Hematopoietic multipotent progenitor cell treated with erythropoietin and hydrocortisone succinate and interleukin-3 and kit ligand, for 17 days (in vitro differentiated cells): ENCODE data around the gene ATPAF1.
"Not testable (repeated sequence)": the region's sequence is repeated elsewhere in the genome, so short reads cannot be mapped to it uniquely, and the experiment has no call there.

ENCODE experiments used
- DNase-seq: peaks from one replicate; pipeline ENCODE4 v3.0.0-alpha.2; 2015; ENCODE audit warnings: low spot score

ATPAF1 gene

DNA sequence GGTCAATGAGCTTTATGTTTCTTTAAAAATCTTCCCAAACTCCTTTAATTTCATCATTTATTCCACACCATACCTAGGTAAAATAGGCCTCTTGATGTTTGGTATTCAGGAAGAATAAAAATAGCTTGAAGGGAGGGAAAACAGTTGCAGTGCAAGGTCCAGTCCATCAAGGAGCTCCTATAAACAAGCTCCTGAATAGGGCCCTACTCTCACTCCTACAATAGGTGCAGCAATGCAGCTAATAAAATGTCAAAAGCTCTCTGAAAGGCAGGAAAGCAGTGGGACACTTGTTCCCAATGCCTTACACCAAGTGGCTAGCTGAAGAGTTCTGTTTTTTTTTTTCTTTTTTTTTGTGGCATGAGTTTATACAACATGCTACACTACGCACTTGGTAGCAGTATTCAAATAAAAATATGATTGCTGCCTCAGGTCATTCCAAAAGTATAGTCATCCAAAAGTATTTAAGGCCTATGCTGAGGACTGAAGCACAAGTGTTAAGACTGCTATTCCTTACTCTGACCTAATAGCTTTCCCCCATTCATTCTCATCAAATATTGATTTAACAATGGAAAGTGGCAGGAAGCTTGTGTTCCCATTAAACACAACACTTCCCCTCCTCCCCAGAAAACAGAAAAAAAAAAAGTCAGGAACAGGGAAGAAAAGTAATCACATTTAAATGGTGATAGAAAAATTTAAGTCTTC lies 13.3 kb upstream of the ATPAF1 start:
- DNase-seq: no peak

DNA sequence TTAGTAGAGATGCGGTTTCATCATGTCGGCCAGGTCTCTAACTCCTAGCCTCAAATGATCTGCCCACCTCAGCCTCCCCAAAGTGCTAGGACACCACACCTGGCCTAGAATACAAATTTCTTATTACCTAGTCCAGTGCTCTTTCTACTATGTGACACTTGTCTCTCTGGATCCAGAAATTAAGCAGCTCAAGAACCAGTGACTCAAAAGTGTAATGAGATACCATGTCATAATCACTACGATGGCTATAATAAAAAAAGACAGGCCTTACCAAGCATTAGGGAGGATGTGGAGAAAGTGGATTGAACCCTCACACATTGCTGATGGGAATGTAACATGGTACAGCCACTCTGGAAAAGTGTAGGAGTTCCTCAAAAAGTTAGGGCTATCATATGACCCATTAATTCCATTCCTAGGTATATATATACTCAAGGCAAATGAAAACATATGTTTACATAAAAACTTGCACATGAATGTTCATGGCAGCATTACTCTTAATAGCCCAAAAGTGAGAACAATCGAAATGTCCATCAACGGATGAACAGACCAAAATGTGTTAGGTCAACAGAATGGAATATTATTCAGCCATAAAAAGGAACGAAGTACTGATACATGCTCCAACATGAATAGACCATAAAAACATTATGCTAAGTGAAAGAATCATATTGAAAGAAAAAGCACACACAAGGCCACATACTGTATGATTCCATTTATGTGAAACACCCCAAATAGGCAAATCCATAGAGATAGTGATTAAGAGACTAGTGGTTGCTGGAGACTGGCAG lies 11.8 kb upstream of the ATPAF1 start:
- DNase-seq: no peak

DNA sequence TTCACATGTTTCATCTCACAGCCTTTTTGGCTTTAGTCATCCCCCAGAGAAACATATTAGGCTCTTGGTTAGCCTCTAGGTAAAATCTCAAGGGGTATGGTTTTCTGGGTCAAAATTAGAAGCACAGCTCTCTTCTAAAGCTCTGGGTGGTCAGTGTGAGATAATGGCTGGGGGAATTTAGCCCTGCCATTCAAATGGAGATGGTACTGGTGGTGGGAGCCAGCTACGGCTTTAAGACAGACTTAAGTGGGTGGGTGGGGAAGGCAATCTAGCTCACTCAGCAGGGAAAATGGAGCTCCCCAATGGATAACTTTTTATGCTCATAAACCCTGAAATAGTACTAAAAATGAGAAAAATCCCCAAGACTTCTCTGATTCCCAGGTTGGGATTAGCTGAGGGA lies 9.2 kb upstream of the ATPAF1 start:
- no peak for DNase-seq

DNA sequence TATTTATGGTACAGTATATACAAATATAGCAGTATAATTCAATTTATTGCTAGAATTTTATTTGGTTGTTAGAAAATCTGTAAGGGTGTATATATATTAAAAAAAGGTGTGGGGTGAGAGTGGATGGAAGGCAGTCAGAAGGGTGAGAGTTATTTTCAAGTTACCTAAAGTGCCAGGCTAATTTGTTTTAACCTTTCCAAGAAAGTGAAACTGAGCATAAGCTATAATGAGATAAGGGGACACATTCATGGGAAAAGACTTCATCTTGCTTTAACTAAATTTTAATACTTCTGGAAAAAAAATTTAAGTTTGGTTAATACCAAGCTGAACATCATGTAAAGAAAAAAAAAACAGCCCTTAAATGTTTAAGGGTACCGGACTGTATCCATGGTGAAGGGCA lies 8.4 kb upstream of the ATPAF1 start:
- peak; percentile 44 for DNase-seq

DNA sequence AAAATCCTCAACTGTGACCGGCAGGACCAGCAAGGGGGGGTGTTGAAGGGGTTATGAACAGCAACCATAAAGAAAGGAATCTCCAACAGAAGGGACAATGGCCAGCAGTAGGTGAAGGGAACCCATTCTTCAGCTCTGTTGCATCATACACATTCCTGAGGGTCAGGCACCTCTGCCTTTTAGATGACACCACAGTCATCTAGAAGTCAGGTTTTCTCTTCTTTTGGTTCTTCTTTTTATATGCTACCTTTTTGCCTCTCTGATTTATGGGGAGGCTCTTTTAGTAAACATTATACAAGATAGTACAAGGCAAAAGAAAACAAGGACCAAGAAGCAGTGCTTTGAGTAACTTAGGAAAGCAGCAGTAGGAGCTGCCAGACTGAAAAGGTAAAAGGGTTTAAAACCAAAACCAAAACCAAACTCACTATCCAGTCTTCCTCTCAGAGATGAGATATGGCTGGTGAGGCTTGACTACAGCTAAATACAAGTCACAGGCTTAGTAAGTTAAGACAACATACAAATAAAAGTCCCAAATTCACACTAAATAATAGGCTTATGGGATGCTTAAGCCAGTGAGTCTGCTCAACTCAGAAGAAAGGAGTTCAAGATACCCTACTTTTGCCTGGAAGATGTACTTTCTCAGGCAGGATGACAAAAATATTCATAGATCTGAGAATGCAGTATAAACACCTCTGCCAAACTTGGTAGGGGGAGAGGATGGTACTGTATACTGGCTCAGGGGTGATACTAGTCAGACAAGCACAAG lies 7.6 kb upstream of the ATPAF1 start:
- DNase-seq: peak; percentile 82

- DNase-seq: peak; percentile 84
Measured at GRCh38 chr1:46673749-46674182, 5.6 kb upstream of the ATPAF1 start.

GRCh38 chr1:46672696-46673095 lies 4.5 kb upstream of the ATPAF1 start:
- DNase-seq: no peak

DNA sequence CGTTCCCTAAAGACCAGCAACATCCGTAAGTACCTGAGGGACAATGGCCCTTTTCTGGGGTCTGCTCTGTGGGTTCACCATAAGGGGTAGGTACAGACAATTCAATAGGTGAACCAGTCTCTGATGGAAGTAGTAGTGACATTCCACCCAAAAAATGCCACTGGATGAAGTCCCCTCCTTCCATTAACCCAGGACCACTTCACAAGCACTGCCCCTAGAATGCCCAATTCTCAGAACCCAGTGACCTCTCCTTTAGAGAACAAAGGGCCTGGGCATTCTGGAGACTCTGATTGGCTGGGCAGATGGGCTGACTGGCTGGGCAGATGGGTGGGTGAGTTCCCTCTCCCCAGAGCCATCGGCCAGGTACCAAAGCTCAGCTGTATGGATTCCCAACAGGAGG lies 3.4 kb upstream of the ATPAF1 start, which contains the start of gene TEX38:
Gene TEX38 (plus strand): TSS at position 301 of the 400 bp plus-strand sequence. CDS start 81 bp downstream, at position 382.
- DNase-seq: no peak

- DNase-seq: peak; percentile 60
Measured at GRCh38 chr1:46670134-46670533, 2.0 kb upstream of the ATPAF1 start.

DNA sequence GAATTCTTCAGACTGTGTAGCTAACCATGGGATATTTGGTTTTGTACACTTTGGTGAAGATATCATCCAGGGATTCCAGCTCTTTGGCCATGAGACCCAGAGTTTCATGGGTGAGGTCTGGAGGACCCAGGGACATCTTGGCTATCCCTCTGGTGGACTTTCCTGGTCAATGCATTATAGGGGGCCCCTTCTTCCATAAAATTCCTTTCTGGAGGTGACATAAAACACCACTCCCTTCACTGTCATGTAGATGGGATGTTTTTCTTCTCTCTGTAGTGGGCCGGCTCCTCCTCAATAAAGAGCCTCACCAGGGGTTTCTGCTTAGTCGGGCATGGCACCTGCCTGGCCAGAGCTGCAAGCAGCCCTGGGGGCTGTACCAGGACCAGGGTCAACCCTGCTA lies 2.2 kb downstream of the ATPAF1 start:
- DNase-seq: no peak

GRCh38 chr1:46662919-46663318 lies 5.2 kb downstream of the ATPAF1 start:
- DNase-seq: not testable (repeated sequence)

GRCh38 chr1:46660116-46660515 lies 8.0 kb downstream of the ATPAF1 start:
- DNase-seq: not testable (repeated sequence)

- DNase-seq: no peak
Measured at GRCh38 chr1:46659307-46659870, 8.8 kb downstream of the ATPAF1 start.

GRCh38 chr1:46657775-46658174 lies 10.4 kb downstream of the ATPAF1 start:
- no peak for DNase-seq

GRCh38 chr1:46656643-46657042 lies 11.5 kb downstream of the ATPAF1 start:
- no peak for DNase-seq

- no peak for DNase-seq
Measured at GRCh38 chr1:46655848-46656247, 12.3 kb downstream of the ATPAF1 start.

DNA sequence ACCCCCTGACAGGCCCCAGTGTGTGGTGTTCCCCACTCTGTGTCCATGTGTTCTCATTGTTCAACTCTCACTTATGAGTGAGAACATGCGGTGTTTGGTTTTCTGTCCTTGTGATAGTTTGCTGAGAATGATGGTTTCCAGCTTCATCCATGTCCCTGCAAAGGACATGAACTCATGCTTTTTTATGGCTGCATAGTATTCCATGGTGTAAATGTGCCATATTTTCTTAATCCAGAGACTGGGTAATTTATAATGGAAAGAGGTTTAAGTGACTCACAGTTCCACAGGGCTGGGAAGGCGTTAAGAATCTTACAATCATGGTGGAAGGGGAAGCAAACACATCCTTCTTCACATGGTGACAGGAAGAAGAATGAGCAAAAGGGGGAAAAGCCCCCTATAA lies 13.5 kb downstream of the ATPAF1 start:
- DNase-seq: not testable (repeated sequence)

- no peak for DNase-seq
Measured at GRCh38 chr1:46654012-46654411, 14.2 kb downstream of the ATPAF1 start.

GRCh38 chr1:46653405-46653958 lies 14.7 kb downstream of the ATPAF1 start:
- DNase-seq: no peak

- no peak for DNase-seq
Measured at GRCh38 chr1:46652321-46653100, 15.7 kb downstream of the ATPAF1 start.

- not testable (repeated sequence) for DNase-seq
Measured at GRCh38 chr1:46651152-46651551, 17.0 kb downstream of the ATPAF1 start.
